GM23338 (cell line): ENCODE data around the gene THAP8. TPM values are rescaled to one million over a fixed set of nuclear protein-coding genes. Genes with fewer than 3 reads are reported as not detected.
A peak's percentile ranks its signal among the peaks of the same experiment; 100 is the strongest.

ENCODE experiments used
- ATAC-seq: fragments of 200-7000 bp; cut with Tn5 transposase; 3 replicates; pipeline ENCODE4 v1.9.1; 2020
- DNase-seq: peaks from one replicate; pipeline ENCODE4 v3.0.0-alpha.2; 2015; ENCODE audit warnings: low spot score
- H2AFZ ChIP-seq: fragments of 200-600 bp; sonication (generic); 2 replicates; pipeline ENCODE4 v1.8.0; 2016; ENCODE audit warnings: antibody characterized with exemption, mild to moderate bottlenecking, moderate library complexity
- H3F3A ChIP-seq: fragments of 200-600 bp; sonication (generic); replicated peaks from 2 replicates; pipeline ENCODE4 v1.8.0; 2017; ENCODE audit warnings: antibody characterized with exemption, mixed run types, low read depth
- H3K27ac ChIP-seq: fragments of 200-600 bp; sonication (generic); 2 replicates; pipeline ENCODE4 v1.6.1; 2016; ENCODE audit warnings: low read depth
- H3K27me3 ChIP-seq: fragments of 200-600 bp; sonication (generic); 2 replicates; pipeline ENCODE4 v1.8.0; 2016; ENCODE audit warnings: mild to moderate bottlenecking, mixed run types, moderate library complexity; ENCODE audit not compliant: insufficient read depth
- H3K36me3 ChIP-seq: fragments of 200-600 bp; sonication (generic); 2 replicates; pipeline ENCODE4 v1.8.0; 2016; ENCODE audit warnings: mild to moderate bottlenecking; ENCODE audit not compliant: insufficient read depth
- H3K4me1 ChIP-seq: fragments of 200-600 bp; sonication (generic); 2 replicates; pipeline ENCODE4 v1.8.0; 2016; ENCODE audit warnings: mild to moderate bottlenecking, moderate library complexity; ENCODE audit not compliant: insufficient read depth
- H3K4me2 ChIP-seq: fragments of 200-600 bp; sonication (generic); 2 replicates; pipeline ENCODE4 v1.7.1; 2017; ENCODE audit warnings: mixed run types
- H3K4me3 ChIP-seq: fragments of 200-600 bp; sonication (generic); 2 replicates; pipeline ENCODE4 v1.6.1; 2016; ENCODE audit warnings: mixed run types
- H3K79me2 ChIP-seq: fragments of 200-600 bp; sonication (generic); replicated peaks from 2 replicates; pipeline ENCODE4 v1.8.0; 2017; ENCODE audit warnings: mild to moderate bottlenecking; ENCODE audit not compliant: insufficient read depth
- H3K9me2 ChIP-seq: fragments of 200-600 bp; sonication (generic); 2 replicates; pipeline ENCODE4 v1.8.0; 2017; ENCODE audit not compliant: insufficient read depth
- H4K20me1 ChIP-seq: fragments of 200-600 bp; sonication (generic); replicated peaks from 2 replicates; pipeline ENCODE4 v1.8.0; 2017; ENCODE audit warnings: mild to moderate bottlenecking; ENCODE audit not compliant: insufficient read depth
- H3K27ac Mint-ChIP-seq: 2 replicates; pipeline ENCODE4 v1.8.0; 2020; ENCODE audit warnings: inconsistent platforms, mild to moderate bottlenecking, moderate library complexity, mixed read lengths
- H3K27me3 Mint-ChIP-seq: 3 replicates; pipeline ENCODE4 v1.8.0; 2022; ENCODE audit warnings: low read depth, mild to moderate bottlenecking, moderate library complexity, mixed read lengths, inconsistent platforms; ENCODE audit not compliant: insufficient read depth, poor library complexity
- H3K36me3 Mint-ChIP-seq: 3 replicates; pipeline ENCODE4 v1.8.0; 2021; ENCODE audit warnings: low read depth, mild to moderate bottlenecking, inconsistent platforms, moderate library complexity, mixed read lengths
- H3K4me1 Mint-ChIP-seq: 3 replicates; pipeline ENCODE4 v1.8.0; 2020; ENCODE audit warnings: mild to moderate bottlenecking, inconsistent platforms, mixed read lengths
- H3K4me3 Mint-ChIP-seq: 3 replicates; pipeline ENCODE4 v1.8.0; 2021; ENCODE audit warnings: moderate library complexity, mild to moderate bottlenecking, inconsistent platforms, mixed read lengths
- H3K9me3 Mint-ChIP-seq: 3 replicates; pipeline ENCODE4 v1.8.0; 2020; ENCODE audit warnings: moderate library complexity, mild to moderate bottlenecking, inconsistent platforms, mixed read lengths
- CREB1 ChIP-seq: fragments of 250-450 bp; sonication (Bioruptor Pico); IDR thresholded peaks from 2 replicates; pipeline ENCODE4 v1.5.0; 2020; ENCODE audit warnings: low read depth, mild to moderate bottlenecking, moderate library complexity
- EZH2 ChIP-seq: fragments of 200-600 bp; sonication (generic); IDR thresholded peaks from one replicate; pipeline ENCODE4 v1.8.0; 2017; ENCODE audit warnings: antibody characterized with exemption, mild to moderate bottlenecking, low read depth; ENCODE audit not compliant: unreplicated experiment
- EZH2phosphoT487 ChIP-seq: fragments of 200-600 bp; sonication (generic); IDR thresholded peaks from one replicate; pipeline ENCODE4 v1.8.1; 2018; ENCODE audit warnings: antibody characterized with exemption; ENCODE audit not compliant: unreplicated experiment
- JUNB ChIP-seq: IDR thresholded peaks from one replicate; pipeline ENCODE4 v1.6.1; 2016; ENCODE audit warnings: antibody characterized with exemption; ENCODE audit not compliant: unreplicated experiment
- NANOG ChIP-seq: IDR thresholded peaks from 2 replicates; pipeline ENCODE4 v1.6.1; 2016; ENCODE audit warnings: antibody characterized with exemption, borderline replicate concordance
- POLR2AphosphoS5 ChIP-seq: IDR thresholded peaks from 2 replicates; pipeline ENCODE4 v1.6.1; 2016; ENCODE audit warnings: antibody characterized with exemption, low read depth
- STAT1 ChIP-seq: IDR thresholded peaks from one replicate; pipeline ENCODE4 v1.6.1; 2016; ENCODE audit warnings: antibody characterized with exemption; ENCODE audit not compliant: unreplicated experiment
- ZNF114 ChIP-seq: fragments of 250-450 bp; sonication (Bioruptor Pico); IDR thresholded peaks from 2 replicates; pipeline ENCODE4 v1.5.0; 2020; ENCODE audit warnings: mild to moderate bottlenecking, moderate library complexity
- ZNF331 ChIP-seq: fragments of 250-450 bp; sonication (Bioruptor Pico); IDR thresholded peaks from 2 replicates; pipeline ENCODE4 v1.5.0; 2020; ENCODE audit warnings: low read depth, mild to moderate bottlenecking, moderate library complexity
- polyA plus RNA-seq: library from polyadenylated mRNA; unstranded; fragments of >200 nt; fragmentation: Nextera tagmentation; extraction: Ambion mirVana; gene quantifications from 2 replicates; pipeline ENCODE4 v1.2.1, GENCODE V29; 2016
- total RNA-seq: library from RNA; depleted of rRNA; stranded (reverse); fragments of >200 nt; shearing (Covaris generic); gene quantifications from 2 replicates; pipeline ENCODE4 v1.2.3, GENCODE V29; 2014
- TF ChIP-seq, protein P1 (sequence below): fragments of 250-450 bp; sonication (Bioruptor Pico); IDR thresholded peaks from 2 replicates; pipeline ENCODE4 v1.5.0; 2020; ENCODE audit warnings: mild to moderate bottlenecking, moderate library complexity
- TF ChIP-seq, protein P2 (sequence below), 2 experiments: fragments of 200-600 bp in 1 of 2; sonication (generic) in 1 of 2; conservative IDR thresholded peaks; 2 replicates each; pipeline versions ENCODE4 v1.5.1 to v1.6.1; 2016 to 2017; ENCODE audit warnings: antibody characterized with exemption in 2 of 2, low read depth in 2 of 2, mild to moderate bottlenecking in 2 of 2, moderate library complexity in 1 of 2
- TF ChIP-seq, protein P3 (sequence below): IDR thresholded peaks from one replicate; pipeline ENCODE4 v1.6.1; 2018; ENCODE audit warnings: antibody characterized with exemption; ENCODE audit not compliant: unreplicated experiment

Gene THAP8
- total and polyA plus RNA-seq, 2 experiments from 2014 or later, result 12.7 to 13.7 TPM

DNA sequence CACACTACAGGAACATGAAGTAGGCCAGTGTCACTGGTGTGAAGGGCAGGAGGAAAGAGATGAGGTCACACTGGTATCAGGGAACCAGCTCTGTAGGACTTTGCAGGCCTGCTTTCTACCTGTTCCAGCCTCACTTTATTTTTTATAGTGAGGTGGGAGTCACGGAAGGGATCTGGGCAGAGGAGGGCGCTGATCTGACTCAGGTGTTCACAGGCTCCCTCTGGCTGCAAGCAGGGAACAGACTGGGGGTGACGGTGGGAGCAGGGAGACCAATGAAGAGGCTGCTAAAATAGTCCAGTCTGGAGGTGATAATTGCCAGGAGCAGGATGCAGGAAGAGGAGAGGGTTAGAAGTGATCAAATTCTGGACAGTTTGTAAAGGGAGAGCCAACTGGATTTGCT is 2.8 kb downstream of the THAP8 start (continued):
- TF ChIP-seq CREB1 (CRISPR knock-in tag), result peak; percentile 47; the same call in 1 of the 2 replicates
- no peak for TF ChIP-seq EZH2phosphoT487
- no peak for TF ChIP-seq JUNB

DNA sequence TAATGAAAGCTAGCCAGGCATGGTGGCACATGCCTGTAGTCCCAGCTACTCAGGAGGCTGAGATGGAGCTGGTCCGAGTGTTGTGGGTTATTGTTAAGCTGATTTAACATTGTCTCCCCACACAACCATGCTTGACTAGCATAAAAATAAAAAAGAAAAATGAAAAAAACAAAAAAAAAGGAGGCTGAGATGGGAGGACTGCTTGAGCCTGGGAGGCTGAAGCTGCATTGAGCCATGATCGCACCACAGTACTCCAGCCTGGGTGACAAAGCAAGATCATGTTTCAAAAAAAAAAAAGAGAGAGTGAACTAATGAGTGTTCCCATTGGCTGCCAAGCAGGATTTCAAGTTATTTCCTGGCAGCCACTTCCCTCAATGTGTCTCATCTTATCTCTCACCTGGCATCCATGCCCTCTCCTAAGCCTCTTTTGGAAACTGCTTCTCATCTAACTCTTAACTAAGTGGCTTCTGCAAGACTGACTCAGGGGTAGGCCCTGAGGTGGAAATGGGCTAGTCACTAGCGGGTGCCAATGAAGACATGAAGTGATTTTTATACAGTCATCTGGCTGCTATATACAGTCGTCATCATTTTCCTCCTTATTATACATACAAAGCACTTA is 4.9 kb downstream of the THAP8 start:
- Histone ChIP-seq H3K79me2 (peaks cover 8% of the 10 kb centered on the region; the same call in 1 of the 2 replicates), H3K4me1 (peaks cover 10% of the 10 kb centered on the region; the same call in 1 of the 2 replicates), H3K4me3 (no peak overlapping the region), H2AFZ (no peak overlapping the region), H3K36me3 (no peaks in the 10 kb centered on the region; the same call in 1 of the 2 replicates), H3F3A (0 out of 2 replicates have a peak, but pooled peaks cover 5% of the 10 kb centered on the region), H3K9me2 (0 out of 2 replicates have a peak, but pooled peaks cover 2% of the 10 kb centered on the region), H4K20me1 (peaks cover under 1% of the 10 kb centered on the region; the same call in 1 of the 2 replicates), H3K27me3 (no peaks in the 10 kb centered on the region), H3K27ac (no peak overlapping the region), H3K4me2 (no peak overlapping the region)
- H3K4me3 Mint-ChIP-seq, result no peak overlapping the region; the same call in 2 of the 3 replicates
- no peak overlapping the region for H3K27ac Mint-ChIP-seq
- ATAC-seq (no peak), DNase-seq (no peak)
- H3K27me3 Mint-ChIP-seq, result peaks cover 11% of the 10 kb centered on the region
- H3K4me1 Mint-ChIP-seq, result peaks cover 17% of the 10 kb centered on the region
- H3K9me3 Mint-ChIP-seq, result no peaks in the 10 kb centered on the region; the same call in 2 of the 3 replicates
- H3K36me3 Mint-ChIP-seq, result 0 out of 3 replicates have a peak, but pooled peaks cover 3% of the 10 kb centered on the region
- TF ChIP-seq POLR2AphosphoS5 (no peak), CREB1 (CRISPR knock-in tag) (no peak), EZH2 (no peak), EZH2phosphoT487 (no peak), NANOG (no peak), ZNF331 (CRISPR knock-in tag) (no peak), JUNB (no peak), STAT1 (no peak), ZNF114 (CRISPR knock-in tag) (no peak)
- TF ChIP-seq, protein P1, sequence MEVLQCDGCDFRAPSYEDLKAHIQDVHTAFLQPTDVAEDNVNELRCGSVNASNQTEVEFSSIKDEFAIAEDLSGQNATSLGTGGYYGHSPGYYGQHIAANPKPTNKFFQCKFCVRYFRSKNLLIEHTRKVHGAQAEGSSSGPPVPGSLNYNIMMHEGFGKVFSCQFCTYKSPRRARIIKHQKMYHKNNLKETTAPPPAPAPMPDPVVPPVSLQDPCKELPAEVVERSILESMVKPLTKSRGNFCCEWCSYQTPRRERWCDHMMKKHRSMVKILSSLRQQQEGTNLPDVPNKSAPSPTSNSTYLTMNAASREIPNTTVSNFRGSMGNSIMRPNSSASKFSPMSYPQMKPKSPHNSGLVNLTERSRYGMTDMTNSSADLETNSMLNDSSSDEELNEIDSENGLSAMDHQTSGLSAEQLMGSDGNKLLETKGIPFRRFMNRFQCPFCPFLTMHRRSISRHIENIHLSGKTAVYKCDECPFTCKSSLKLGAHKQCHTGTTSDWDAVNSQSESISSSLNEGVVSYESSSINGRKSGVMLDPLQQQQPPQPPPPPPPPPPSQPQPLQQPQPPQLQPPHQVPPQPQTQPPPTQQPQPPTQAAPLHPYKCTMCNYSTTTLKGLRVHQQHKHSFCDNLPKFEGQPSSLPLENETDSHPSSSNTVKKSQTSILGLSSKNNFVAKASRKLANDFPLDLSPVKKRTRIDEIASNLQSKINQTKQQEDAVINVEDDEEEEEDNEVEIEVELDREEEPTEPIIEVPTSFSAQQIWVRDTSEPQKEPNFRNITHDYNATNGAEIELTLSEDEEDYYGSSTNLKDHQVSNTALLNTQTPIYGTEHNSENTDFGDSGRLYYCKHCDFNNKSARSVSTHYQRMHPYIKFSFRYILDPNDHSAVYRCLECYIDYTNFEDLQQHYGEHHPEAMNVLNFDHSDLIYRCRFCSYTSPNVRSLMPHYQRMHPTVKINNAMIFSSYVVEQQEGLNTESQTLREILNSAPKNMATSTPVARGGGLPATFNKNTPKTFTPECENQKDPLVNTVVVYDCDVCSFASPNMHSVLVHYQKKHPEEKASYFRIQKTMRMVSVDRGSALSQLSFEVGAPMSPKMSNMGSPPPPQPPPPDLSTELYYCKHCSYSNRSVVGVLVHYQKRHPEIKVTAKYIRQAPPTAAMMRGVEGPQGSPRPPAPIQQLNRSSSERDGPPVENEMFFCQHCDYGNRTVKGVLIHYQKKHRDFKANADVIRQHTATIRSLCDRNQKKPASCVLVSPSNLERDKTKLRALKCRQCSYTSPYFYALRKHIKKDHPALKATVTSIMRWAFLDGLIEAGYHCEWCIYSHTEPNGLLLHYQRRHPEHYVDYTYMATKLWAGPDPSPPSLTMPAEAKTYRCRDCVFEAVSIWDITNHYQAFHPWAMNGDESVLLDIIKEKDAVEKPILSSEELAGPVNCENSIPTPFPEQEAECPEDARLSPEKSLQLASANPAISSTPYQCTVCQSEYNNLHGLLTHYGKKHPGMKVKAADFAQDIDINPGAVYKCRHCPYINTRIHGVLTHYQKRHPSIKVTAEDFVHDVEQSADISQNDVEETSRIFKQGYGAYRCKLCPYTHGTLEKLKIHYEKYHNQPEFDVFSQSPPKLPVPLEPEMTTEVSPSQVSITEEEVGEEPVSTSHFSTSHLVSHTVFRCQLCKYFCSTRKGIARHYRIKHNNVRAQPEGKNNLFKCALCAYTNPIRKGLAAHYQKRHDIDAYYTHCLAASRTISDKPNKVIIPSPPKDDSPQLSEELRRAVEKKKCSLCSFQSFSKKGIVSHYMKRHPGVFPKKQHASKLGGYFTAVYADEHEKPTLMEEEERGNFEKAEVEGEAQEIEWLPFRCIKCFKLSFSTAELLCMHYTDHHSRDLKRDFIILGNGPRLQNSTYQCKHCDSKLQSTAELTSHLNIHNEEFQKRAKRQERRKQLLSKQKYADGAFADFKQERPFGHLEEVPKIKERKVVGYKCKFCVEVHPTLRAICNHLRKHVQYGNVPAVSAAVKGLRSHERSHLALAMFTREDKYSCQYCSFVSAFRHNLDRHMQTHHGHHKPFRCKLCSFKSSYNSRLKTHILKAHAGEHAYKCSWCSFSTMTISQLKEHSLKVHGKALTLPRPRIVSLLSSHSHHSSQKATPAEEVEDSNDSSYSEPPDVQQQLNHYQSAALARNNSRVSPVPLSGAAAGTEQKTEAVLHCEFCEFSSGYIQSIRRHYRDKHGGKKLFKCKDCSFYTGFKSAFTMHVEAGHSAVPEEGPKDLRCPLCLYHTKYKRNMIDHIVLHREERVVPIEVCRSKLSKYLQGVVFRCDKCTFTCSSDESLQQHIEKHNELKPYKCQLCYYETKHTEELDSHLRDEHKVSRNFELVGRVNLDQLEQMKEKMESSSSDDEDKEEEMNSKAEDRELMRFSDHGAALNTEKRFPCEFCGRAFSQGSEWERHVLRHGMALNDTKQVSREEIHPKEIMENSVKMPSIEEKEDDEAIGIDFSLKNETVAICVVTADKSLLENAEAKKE (CRISPR knock-in tag), result no peak
- TF ChIP-seq, protein P2, sequence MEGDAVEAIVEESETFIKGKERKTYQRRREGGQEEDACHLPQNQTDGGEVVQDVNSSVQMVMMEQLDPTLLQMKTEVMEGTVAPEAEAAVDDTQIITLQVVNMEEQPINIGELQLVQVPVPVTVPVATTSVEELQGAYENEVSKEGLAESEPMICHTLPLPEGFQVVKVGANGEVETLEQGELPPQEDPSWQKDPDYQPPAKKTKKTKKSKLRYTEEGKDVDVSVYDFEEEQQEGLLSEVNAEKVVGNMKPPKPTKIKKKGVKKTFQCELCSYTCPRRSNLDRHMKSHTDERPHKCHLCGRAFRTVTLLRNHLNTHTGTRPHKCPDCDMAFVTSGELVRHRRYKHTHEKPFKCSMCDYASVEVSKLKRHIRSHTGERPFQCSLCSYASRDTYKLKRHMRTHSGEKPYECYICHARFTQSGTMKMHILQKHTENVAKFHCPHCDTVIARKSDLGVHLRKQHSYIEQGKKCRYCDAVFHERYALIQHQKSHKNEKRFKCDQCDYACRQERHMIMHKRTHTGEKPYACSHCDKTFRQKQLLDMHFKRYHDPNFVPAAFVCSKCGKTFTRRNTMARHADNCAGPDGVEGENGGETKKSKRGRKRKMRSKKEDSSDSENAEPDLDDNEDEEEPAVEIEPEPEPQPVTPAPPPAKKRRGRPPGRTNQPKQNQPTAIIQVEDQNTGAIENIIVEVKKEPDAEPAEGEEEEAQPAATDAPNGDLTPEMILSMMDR (conservative IDR thresholded peaks at IDR 0.05; ENCODE audit: low read depth in 2 of 2), result no peak
- TF ChIP-seq, protein P3, sequence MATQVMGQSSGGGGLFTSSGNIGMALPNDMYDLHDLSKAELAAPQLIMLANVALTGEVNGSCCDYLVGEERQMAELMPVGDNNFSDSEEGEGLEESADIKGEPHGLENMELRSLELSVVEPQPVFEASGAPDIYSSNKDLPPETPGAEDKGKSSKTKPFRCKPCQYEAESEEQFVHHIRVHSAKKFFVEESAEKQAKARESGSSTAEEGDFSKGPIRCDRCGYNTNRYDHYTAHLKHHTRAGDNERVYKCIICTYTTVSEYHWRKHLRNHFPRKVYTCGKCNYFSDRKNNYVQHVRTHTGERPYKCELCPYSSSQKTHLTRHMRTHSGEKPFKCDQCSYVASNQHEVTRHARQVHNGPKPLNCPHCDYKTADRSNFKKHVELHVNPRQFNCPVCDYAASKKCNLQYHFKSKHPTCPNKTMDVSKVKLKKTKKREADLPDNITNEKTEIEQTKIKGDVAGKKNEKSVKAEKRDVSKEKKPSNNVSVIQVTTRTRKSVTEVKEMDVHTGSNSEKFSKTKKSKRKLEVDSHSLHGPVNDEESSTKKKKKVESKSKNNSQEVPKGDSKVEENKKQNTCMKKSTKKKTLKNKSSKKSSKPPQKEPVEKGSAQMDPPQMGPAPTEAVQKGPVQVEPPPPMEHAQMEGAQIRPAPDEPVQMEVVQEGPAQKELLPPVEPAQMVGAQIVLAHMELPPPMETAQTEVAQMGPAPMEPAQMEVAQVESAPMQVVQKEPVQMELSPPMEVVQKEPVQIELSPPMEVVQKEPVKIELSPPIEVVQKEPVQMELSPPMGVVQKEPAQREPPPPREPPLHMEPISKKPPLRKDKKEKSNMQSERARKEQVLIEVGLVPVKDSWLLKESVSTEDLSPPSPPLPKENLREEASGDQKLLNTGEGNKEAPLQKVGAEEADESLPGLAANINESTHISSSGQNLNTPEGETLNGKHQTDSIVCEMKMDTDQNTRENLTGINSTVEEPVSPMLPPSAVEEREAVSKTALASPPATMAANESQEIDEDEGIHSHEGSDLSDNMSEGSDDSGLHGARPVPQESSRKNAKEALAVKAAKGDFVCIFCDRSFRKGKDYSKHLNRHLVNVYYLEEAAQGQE, result no peak
